Ectodermal cell (in vitro differentiated cells): ENCODE measurements around the gene PDXP.
A peak's percentile ranks its signal among the peaks of the same experiment; 100 is the strongest.
"Not testable (repeated sequence)": the region's sequence is repeated elsewhere in the genome, so short reads cannot be mapped to it uniquely, and the experiment has no call there.

ENCODE experiments used
- H3K27ac ChIP-seq: 2 replicates; pipeline ENCODE4 v1.7.0; 2013; ENCODE audit warnings: mild to moderate bottlenecking, low read depth, low read length; ENCODE audit not compliant: insufficient read depth, poor library complexity, severe bottlenecking
- H3K27me3 ChIP-seq: 2 replicates; pipeline ENCODE4 v1.7.0; 2013; ENCODE audit warnings: mild to moderate bottlenecking, low read length; ENCODE audit not compliant: insufficient read depth, control insufficient read depth, poor library complexity, severe bottlenecking
- H3K36me3 ChIP-seq: one replicate; pipeline ENCODE4 v1.7.0; 2013; ENCODE audit warnings: low read length; ENCODE audit not compliant: control insufficient read depth, insufficient read depth
- H3K4me1 ChIP-seq: one replicate; pipeline ENCODE4 v1.7.0; 2013; ENCODE audit warnings: low read length; ENCODE audit not compliant: control insufficient read depth, insufficient read depth
- H3K4me3 ChIP-seq: 2 replicates; pipeline ENCODE4 v1.7.0; 2013; ENCODE audit warnings: low read depth, low read length, control low read depth; ENCODE audit not compliant: insufficient read depth
- H3K9me3 ChIP-seq: 2 replicates; pipeline ENCODE4 v1.7.0; 2013; ENCODE audit warnings: mild to moderate bottlenecking, low read length, moderate library complexity; ENCODE audit not compliant: control insufficient read depth
- WGBS, 2 experiments: methylation state at CpG; one replicate each; pipeline ENCODE4 v1.1.7; 2013; ENCODE audit warnings: missing lambda C conversion rate in 2 of 2; 5-methylcytosine and 5-hydroxymethylcytosine counted together

Gene PDXP

DNA sequence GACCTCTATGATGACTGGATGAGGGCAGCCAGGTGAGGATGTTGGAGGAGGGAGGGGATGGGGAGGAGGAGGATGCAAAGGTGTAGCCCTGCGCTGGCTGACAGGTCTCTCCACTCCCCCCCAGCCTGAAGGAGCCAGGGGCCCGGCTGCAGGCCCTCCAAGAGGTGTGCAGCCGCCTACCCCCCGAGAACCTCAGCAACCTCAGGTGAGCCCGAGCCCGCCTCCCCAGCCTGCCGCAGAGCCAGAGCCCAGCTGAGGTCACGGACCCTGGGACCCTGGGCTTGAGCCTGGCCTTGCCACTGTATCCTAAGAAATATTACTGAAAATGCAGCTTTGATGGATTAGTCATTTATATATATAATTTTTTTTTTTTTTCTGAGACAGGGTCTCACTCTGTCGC, 11.2 kb upstream of the PDXP start:
- H3K36me3 ChIP-seq, result no peaks in the 10 kb centered on the region
- no peak overlapping the region for H3K4me3 ChIP-seq
- H3K9me3 ChIP-seq, result no peaks in the 10 kb centered on the region
- H3K27me3 ChIP-seq, result no peaks in the 10 kb centered on the region
- H3K27ac ChIP-seq, result no peak overlapping the region
- H3K4me1 ChIP-seq, result no peaks in the 10 kb centered on the region
- WGBS, 2 experiments, result 95 to 96% methylated on average over 9 of the region's 9 CpGs

DNA sequence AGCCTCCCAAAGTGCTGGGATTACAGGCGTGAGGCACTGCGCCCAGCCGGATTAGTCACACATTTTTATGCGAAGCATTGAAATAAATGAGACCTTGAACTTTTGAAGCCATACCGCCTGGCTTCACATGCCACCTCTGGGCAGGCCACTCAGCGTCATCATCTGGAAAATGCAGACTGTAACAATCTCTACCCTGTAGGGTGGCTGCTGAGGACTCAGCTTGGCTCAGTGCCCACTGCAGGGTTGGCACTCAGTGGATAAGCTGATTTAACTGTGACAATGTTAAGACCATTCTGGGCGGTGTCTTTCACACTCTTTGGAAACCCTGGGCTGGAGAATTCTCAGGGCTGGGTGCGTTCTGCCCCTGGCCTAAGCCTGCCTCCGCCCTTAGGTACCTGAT, 10.6 kb upstream of the PDXP start:
- H3K4me3 ChIP-seq, result no peak overlapping the region
- H3K27me3 ChIP-seq, result no peaks in the 10 kb centered on the region
- no peaks in the 10 kb centered on the region for H3K4me1 ChIP-seq
- H3K36me3 ChIP-seq, result no peaks in the 10 kb centered on the region
- no peak overlapping the region for H3K27ac ChIP-seq
- WGBS, 2 experiments, result 94 to 96% methylated on average over 9 of the region's 9 CpGs
- H3K9me3 ChIP-seq, result no peaks in the 10 kb centered on the region

DNA sequence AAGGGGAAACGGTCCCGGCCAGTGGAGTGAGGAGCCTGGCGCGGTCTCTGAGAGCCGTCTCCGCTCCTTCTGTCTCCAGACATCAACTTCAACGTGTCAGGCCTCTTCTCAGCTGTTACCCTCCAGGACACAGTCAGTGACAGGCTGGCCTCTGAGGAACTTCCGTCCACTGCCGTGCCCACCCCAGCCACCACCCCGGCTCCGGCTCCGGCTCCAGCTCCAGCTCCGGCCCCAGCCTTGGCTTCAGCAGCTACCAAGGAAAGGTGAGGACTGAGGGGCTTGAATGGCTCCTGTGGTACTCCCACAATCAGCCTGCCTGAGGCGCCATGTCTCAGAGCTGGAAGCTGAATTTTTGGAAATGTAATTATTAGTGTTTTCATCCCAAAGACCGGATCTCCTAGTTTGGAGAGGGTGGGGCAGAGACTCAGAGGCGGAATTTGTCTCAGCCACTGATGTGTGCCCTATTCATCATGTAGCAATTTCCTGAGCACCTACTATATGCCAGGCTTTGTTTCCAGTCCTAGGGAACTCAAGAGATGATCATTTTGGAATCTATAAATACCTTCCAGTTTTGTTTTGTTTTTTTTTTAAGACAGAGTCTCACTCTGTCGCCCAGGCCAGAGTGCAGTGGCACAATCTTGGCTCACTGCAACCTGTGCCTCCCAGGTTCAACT, 7.9 kb upstream of the PDXP start:
- 94 to 95% methylated on average over 17 of the region's 17 CpGs for WGBS, 2 experiments

DNA sequence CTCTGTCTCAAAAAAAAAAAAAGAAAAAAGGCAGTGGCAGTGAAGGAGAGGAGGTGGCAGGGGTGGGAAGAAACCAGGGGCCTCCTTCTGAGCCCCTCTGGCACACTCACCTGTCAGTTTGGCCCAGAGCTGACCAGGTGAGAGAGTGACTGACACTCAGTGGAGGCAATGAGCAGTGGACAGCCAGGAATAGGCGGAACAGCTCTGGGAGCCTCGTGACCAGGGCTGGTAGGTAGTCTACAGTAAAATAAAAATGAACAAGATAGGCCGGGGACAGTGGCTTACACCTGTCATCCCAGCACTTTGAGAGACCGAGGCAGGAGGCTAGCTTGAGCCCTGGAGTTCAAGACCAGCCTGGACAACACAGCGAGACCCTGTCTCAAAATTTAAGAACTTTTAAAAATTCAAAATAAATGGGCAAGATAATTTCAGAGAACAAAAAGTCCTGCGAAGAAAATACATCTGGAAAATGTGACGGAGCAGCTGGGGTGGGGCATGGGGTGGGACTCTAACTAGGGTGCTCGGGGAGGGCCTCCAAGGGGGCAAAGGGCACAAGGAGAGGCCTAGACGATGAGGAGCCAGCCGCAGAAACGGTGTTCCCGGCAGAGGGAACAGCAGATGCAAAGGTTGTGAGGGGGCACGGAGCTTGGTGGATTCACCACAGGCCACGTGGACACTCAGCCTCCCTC, 3.8 kb upstream of the PDXP start:
- Histone ChIP-seq H3K27me3 (no peaks in the 10 kb centered on the region), H3K4me3 (no peak overlapping the region), H3K9me3 (no peaks in the 10 kb centered on the region), H3K36me3 (peaks cover 4% of the 10 kb centered on the region), H3K4me1 (peaks cover 5% of the 10 kb centered on the region), H3K27ac (no peak overlapping the region)
- WGBS, 2 experiments, result 92 to 93% methylated on average over 13 to 14 of the region's 14 CpGs

More for the DNA sequence above, 7.9 kb upstream of the PDXP start:
- Histone ChIP-seq H3K36me3 (peaks cover 4% of the 10 kb centered on the region), H3K4me1 (no peaks in the 10 kb centered on the region), H3K9me3 (no peaks in the 10 kb centered on the region), H3K27me3 (no peaks in the 10 kb centered on the region), H3K4me3 (no peak overlapping the region), H3K27ac (no peak overlapping the region)

DNA sequence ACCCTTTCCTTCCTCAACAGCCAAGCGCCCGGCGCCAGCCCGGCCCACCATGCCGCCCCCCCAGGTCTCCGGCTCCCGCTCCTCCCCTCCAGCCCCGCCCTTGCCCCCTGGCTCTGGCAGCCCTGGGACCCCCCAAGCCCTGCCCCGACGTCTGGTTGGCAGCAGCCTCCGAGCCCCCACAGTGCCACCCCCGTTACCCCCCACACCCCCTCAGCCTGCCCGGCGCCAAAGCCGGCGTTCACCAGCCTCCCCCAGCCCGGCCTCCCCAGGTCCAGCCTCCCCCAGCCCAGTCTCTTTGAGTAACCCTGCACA, 3.3 kb upstream of the PDXP start:
- Histone ChIP-seq H3K9me3 (no peaks in the 10 kb centered on the region), H3K4me1 (peaks cover 10% of the 10 kb centered on the region), H3K27ac (no peak overlapping the region), H3K27me3 (no peaks in the 10 kb centered on the region), H3K36me3 (peaks cover 4% of the 10 kb centered on the region), H3K4me3 (no peak overlapping the region)
- 92 to 96% methylated on average over 14 to 17 of the region's 17 CpGs for WGBS, 2 experiments

DNA sequence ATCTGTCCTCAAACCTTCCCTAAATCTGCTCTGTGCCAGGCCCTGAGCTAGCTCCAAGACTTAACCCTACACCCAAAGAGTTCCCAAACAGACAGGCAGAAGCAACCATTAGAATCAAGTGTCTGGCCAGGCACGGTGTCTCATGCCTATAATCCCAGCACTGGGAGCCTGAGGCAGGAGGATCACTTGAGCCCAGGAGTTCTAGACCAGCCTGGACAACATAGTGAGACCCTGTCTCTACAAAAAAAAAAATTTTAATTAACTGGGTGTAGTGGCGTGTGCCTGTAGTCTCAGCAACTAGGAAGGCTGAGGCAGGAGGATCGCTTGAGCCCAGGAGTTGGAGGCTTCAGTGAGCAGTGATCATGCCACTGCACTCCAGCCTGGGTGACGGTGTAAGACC, 1.9 kb upstream of the PDXP start:
- not testable (repeated sequence) for H3K27ac ChIP-seq, H3K9me3 ChIP-seq, H3K27me3 ChIP-seq

DNA sequence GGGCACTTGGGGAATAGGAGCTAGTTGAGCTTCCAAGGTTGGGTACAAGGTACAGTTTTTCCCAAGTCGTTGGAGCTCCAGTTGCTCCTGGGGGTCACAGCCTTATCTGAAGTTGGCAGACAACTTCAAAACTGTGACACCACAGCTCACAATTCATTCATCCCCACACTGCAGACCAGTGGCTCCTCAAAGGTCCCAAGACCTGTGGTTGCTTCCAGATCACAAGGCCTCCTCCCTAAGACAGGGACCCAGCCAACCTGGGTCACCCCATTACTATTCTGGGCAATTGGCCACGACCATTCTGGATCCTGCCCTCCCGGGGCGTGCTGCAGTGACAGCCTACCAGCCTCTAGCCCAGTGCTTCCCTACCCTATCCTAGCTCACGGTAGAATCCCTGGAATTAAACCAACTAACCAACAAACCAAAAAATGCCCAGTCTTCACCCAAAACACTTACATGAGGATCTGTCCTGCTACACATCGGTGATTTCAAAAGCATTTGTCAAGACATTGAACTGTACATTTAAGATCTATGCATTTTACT, 862 bp upstream of the PDXP start:
- H3K4me1 ChIP-seq, result peaks cover 23% of the 10 kb centered on the region
- WGBS, 2 experiments, result 15 to 19% methylated on average over 6 of the region's 6 CpGs

More for the DNA sequence above, 1.9 kb upstream of the PDXP start:
- peaks cover 23% of the 10 kb centered on the region for H3K4me1 ChIP-seq
- not testable (repeated sequence) for H3K36me3 ChIP-seq, H3K4me3 ChIP-seq
- WGBS, 2 experiments, result 91 to 94% methylated on average over 4 of the region's 4 CpGs

DNA sequence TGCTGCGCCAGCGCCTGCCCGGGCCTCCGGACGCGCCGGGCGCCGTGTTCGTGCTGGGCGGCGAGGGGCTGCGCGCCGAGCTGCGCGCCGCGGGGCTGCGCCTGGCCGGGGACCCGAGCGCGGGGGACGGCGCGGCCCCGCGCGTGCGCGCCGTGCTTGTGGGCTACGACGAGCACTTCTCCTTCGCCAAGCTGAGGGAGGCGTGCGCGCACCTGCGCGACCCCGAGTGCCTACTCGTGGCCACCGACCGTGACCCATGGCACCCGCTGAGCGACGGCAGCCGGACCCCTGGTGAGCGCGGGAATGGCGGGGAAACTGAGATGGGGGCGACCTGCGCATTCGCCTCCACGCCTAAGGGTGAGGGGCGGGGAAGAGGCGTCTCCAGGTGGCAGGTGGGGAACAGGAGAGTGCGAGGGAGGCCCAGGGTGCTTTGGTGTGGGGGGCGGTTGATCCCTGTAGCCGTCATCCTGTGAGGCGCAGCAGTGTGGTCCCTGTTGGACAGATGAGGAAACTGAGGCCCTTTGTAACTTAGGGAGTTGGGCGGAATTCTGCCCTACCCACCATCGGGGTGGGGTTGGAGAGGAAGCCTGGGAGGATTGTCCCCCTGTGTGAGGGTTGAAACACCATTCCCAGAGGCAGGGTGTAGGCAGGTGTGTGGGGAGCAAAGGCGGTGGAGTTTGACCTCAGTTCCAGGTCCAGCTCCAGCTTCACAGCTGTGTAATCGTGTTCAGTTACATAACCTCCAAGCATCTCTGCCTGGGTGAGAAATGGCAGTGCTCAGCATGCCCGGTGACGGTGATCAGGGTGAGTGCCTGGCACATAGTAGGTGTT, 758 bp downstream of the PDXP start:
- Histone ChIP-seq H3K27ac (no peak overlapping the region), H3K36me3 (no peaks in the 10 kb centered on the region), H3K27me3 (no peaks in the 10 kb centered on the region), H3K4me1 (peaks cover 23% of the 10 kb centered on the region), H3K4me3 (peak overlapping the region; percentile 88), H3K9me3 (no peaks in the 10 kb centered on the region)
- 5 to 6% methylated on average over 68 of the region's 68 CpGs for WGBS, 2 experiments

More for the DNA sequence above, 862 bp upstream of the PDXP start:
- H3K4me3 ChIP-seq, result peak overlapping the region; percentile 49
- no peak overlapping the region for H3K27ac ChIP-seq
- H3K27me3 ChIP-seq, result no peaks in the 10 kb centered on the region
- no peaks in the 10 kb centered on the region for H3K9me3 ChIP-seq
- H3K36me3 ChIP-seq, result peaks cover 4% of the 10 kb centered on the region

DNA sequence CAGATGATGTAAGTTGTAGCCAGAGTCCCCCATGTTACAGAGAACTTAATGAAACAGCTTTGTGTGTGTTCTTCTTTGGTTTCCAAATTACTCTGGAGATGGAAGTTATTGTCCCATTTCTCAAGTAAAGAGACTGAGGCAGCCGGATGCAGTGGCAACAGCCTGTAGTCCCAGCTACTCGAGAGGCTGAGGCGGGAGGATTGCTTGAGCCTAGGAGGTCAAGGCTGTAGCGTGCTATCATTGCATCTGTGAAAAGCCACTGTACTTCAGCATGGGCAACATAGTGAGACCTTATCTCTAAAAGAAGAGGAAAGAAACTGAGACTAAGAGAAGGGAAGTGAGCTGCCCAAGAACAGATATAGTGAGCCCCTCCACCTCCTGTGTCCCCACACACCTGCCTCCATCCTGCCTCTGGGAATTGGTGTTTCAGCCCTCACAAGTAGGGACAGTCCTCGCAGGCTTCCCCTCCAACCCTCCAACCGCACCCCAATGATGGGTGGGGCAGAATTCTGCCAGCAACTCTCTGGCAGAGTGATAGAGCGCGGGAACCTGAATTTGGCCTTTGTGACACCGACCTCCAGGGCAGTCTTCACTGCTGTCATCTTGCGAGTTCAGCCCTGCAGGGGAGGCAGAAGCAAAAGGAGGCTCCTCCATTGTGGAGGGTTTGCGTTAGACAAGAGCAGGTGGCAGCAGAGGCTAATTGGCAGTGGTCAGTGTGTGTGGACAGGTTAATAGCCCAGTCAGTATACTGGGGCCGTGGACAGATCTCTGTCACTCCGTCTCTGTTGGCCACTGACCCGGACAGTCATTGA, 1.6 kb downstream of the PDXP start:
- Histone ChIP-seq H3K36me3 (no peaks in the 10 kb centered on the region), H3K9me3 (no peaks in the 10 kb centered on the region), H3K27ac (no peak overlapping the region), H3K4me1 (peaks cover 23% of the 10 kb centered on the region), H3K4me3 (peak overlapping the region; percentile 88), H3K27me3 (no peaks in the 10 kb centered on the region)
- 86 to 87% methylated on average over 14 of the region's 14 CpGs for WGBS, 2 experiments
